ENCODE results near the gene ANKLE2. TPM values are rescaled to one million over a fixed set of nuclear protein-coding genes. Genes with fewer than 3 reads are reported as not detected.
"Not testable (repeated sequence)": the region's sequence is repeated elsewhere in the genome, so short reads cannot be mapped to it uniquely, and the experiment has no call there.

Gene ANKLE2
- total RNA-seq, 6 experiments from 2014 or later = 43.7 to 54.6 (median 47.2) TPM

GRCh38 chr12:132703641-132704040 lies 58.0 kb downstream of the ANKLE2 start:
- H3K4me3 Mint-ChIP-seq = no peak overlapping the region
- peaks cover 35% of the 10 kb centered on the region for H3K36me3 Mint-ChIP-seq (ENCODE audit: low read depth)
- peaks cover 15% of the 10 kb centered on the region for H3K4me1 Mint-ChIP-seq (ENCODE audit: low read depth)
- no peak for TF ChIP-seq CTCF (IDR thresholded peaks at IDR 0.05)
- no peak for DNase-seq
- H3K27me3 Mint-ChIP-seq (ENCODE audit: insufficient read depth) = peaks cover 3% of the 10 kb centered on the region; the same call in 1 of the 2 replicates
- H3K9me3 Mint-ChIP-seq = no peaks in the 10 kb centered on the region
- no peak overlapping the region for H3K27ac Mint-ChIP-seq

GRCh38 chr12:132702640-132703039 lies 59.0 kb downstream of the ANKLE2 start:
- Mint-ChIP-seq H3K4me3 (no peak overlapping the region), H3K27me3 (ENCODE audit: insufficient read depth) (peaks cover 3% of the 10 kb centered on the region; the same call in 1 of the 2 replicates), H3K9me3 (no peaks in the 10 kb centered on the region), H3K4me1 (ENCODE audit: low read depth) (peaks cover 15% of the 10 kb centered on the region), H3K27ac (no peak overlapping the region), H3K36me3 (ENCODE audit: low read depth) (peaks cover 32% of the 10 kb centered on the region)
- no peak for TF ChIP-seq CTCF (IDR thresholded peaks at IDR 0.05)
- no peak for DNase-seq

GRCh38 chr12:132700212-132700822 lies 61.3 kb downstream of the ANKLE2 start:
- DNase-seq = peak; percentile 48
- Mint-ChIP-seq H3K36me3 (ENCODE audit: low read depth) (peaks cover 32% of the 10 kb centered on the region), H3K9me3 (no peaks in the 10 kb centered on the region), H3K4me3 (peak overlapping the region; percentile 11; the same call in 1 of the 2 replicates), H3K27ac (peak overlapping the region; percentile 56), H3K27me3 (ENCODE audit: insufficient read depth) (peaks cover 3% of the 10 kb centered on the region; the same call in 1 of the 2 replicates), H3K4me1 (ENCODE audit: low read depth) (peaks cover 15% of the 10 kb centered on the region)
- TF ChIP-seq CTCF (IDR thresholded peaks at IDR 0.05) = no peak

- no peak for TF ChIP-seq CTCF (IDR thresholded peaks at IDR 0.05)
- no peak overlapping the region for H3K4me3 Mint-ChIP-seq
- H3K27me3 Mint-ChIP-seq (ENCODE audit: insufficient read depth) = peaks cover 3% of the 10 kb centered on the region; the same call in 1 of the 2 replicates
- no peaks in the 10 kb centered on the region for H3K9me3 Mint-ChIP-seq
- H3K27ac Mint-ChIP-seq = no peak overlapping the region
- no peak for DNase-seq
- H3K36me3 Mint-ChIP-seq (ENCODE audit: low read depth) = peaks cover 25% of the 10 kb centered on the region
- H3K4me1 Mint-ChIP-seq (ENCODE audit: low read depth) = peaks cover 15% of the 10 kb centered on the region
These were observed 63.3 kb downstream of the ANKLE2 start for GRCh38 chr12:132698341-132698740.

GRCh38 chr12:132695431-132695830 lies 66.2 kb downstream of the ANKLE2 start:
- H3K4me1 Mint-ChIP-seq (ENCODE audit: low read depth) = peaks cover 8% of the 10 kb centered on the region
- peaks cover 15% of the 10 kb centered on the region for H3K36me3 Mint-ChIP-seq (ENCODE audit: low read depth)
- H3K27ac Mint-ChIP-seq = no peak overlapping the region
- DNase-seq = no peak
- no peaks in the 10 kb centered on the region for H3K9me3 Mint-ChIP-seq
- TF ChIP-seq CTCF (IDR thresholded peaks at IDR 0.05) = no peak
- H3K27me3 Mint-ChIP-seq (ENCODE audit: insufficient read depth) = no peaks in the 10 kb centered on the region
- H3K4me3 Mint-ChIP-seq = no peak overlapping the region

GRCh38 chr12:132694888-132695287 lies 66.7 kb downstream of the ANKLE2 start:
- not testable (repeated sequence) for H3K9me3 Mint-ChIP-seq; H3K4me1 Mint-ChIP-seq (ENCODE audit: low read depth); H3K4me3 Mint-ChIP-seq; H3K27ac Mint-ChIP-seq; DNase-seq; H3K27me3 Mint-ChIP-seq (ENCODE audit: insufficient read depth)
- H3K36me3 Mint-ChIP-seq (ENCODE audit: low read depth) = peaks cover 11% of the 10 kb centered on the region; the same call in 1 of the 2 replicates

GRCh38 chr12:132692030-132692429 lies 69.6 kb downstream of the ANKLE2 start:
- H3K36me3 Mint-ChIP-seq (ENCODE audit: low read depth); H3K4me3 Mint-ChIP-seq; H3K4me1 Mint-ChIP-seq (ENCODE audit: low read depth); H3K9me3 Mint-ChIP-seq; H3K27ac Mint-ChIP-seq; H3K27me3 Mint-ChIP-seq (ENCODE audit: insufficient read depth); DNase-seq: not testable (repeated sequence)

All from HFFc6 (cell line).